Smooth muscle cell (in vitro differentiated cells): Measurements from ENCODE around the gene PEAK3. TPM values are rescaled to one million over a fixed set of nuclear protein-coding genes. Genes with fewer than 3 reads are reported as not detected.

Experiments used
- DNase-seq: peaks from one replicate; lab custom pipeline; 2025; ENCODE audit not compliant: unreplicated experiment; lab: John Stamatoyannopoulos, UW
- H2AFZ ChIP-seq: fragments of 200-600 bp; sonication (generic); 2 replicates; pipeline ENCODE4 v1.6.0; 2016; ENCODE audit warnings: antibody characterized with exemption, low read depth, mild to moderate bottlenecking
- H3F3A ChIP-seq: fragments of 200-600 bp; sonication (generic); 2 replicates; pipeline ENCODE4 v1.6.0; 2017; ENCODE audit warnings: antibody characterized with exemption, low read depth
- H3K27ac ChIP-seq: fragments of 200-600 bp; sonication (generic); 2 replicates; pipeline ENCODE4 v1.5.1; 2016; ENCODE audit warnings: low read depth, mild to moderate bottlenecking
- H3K27me3 ChIP-seq: fragments of 200-600 bp; sonication (generic); 2 replicates; pipeline ENCODE4 v1.6.1; 2016; ENCODE audit warnings: low read depth, mild to moderate bottlenecking
- H3K36me3 ChIP-seq: fragments of 200-600 bp; sonication (generic); 2 replicates; pipeline ENCODE4 v1.5.1; 2016; ENCODE audit warnings: low read depth
- H3K4me1 ChIP-seq: fragments of 200-600 bp; sonication (generic); 2 replicates; pipeline ENCODE4 v1.5.1; 2016; ENCODE audit warnings: low read depth
- H3K4me2 ChIP-seq: fragments of 200-600 bp; sonication (generic); 2 replicates; pipeline ENCODE4 v1.6.0; 2016; ENCODE audit warnings: mild to moderate bottlenecking
- H3K4me3 ChIP-seq: fragments of 200-600 bp; sonication (generic); 2 replicates; pipeline ENCODE4 v1.5.1; 2016; ENCODE audit warnings: mild to moderate bottlenecking
- H3K79me2 ChIP-seq: fragments of 200-600 bp; sonication (generic); 2 replicates; pipeline ENCODE4 v1.6.0; 2016; ENCODE audit warnings: low read depth, mild to moderate bottlenecking
- H3K9ac ChIP-seq: fragments of 200-600 bp; sonication (generic); 2 replicates; pipeline ENCODE4 v1.6.0; 2016; ENCODE audit warnings: low read depth
- H3K9me3 ChIP-seq: fragments of 200-600 bp; sonication (generic); replicated peaks from 2 replicates; pipeline ENCODE4 v1.5.1; 2016; ENCODE audit warnings: low read depth
- H4K20me1 ChIP-seq: fragments of 200-600 bp; sonication (generic); 2 replicates; pipeline ENCODE4 v1.6.0; 2016; ENCODE audit warnings: low read depth
- WGBS: methylation state at CpG from one replicate; pipeline ENCODE4 v1.1.7; 2016; ENCODE audit warnings: low lambda C conversion rate; 5-methylcytosine and 5-hydroxymethylcytosine counted together
- polyA plus RNA-seq: library from polyadenylated mRNA; unstranded; fragments of >200 nt; fragmentation: Nextera tagmentation; extraction: Ambion mirVana; gene quantifications from 2 replicates; pipeline ENCODE4 v1.2.1, GENCODE V29; 2016
- total RNA-seq: library from RNA; depleted of rRNA; stranded (reverse); fragments of >200 nt; gene quantifications from 2 replicates; pipeline ENCODE4 v1.2.3, GENCODE V29; 2014
- TF ChIP-seq, protein P1 (sequence below): fragments of 200-600 bp; sonication (generic); IDR thresholded peaks from 2 replicates; pipeline ENCODE4 v1.5.1; 2017; ENCODE audit warnings: borderline replicate concordance, mild to moderate bottlenecking, antibody characterized with exemption; ENCODE audit not compliant: insufficient read depth, poor library complexity, severe bottlenecking

PEAK3 gene
- total and polyA plus RNA-seq, 2 experiments from 2014 or later: 0.71 TPM; not detected in 1

GRCh38 chr19:2290441-2291184 lies 8.6 kb upstream of the PEAK3 start:
- Histone ChIP-seq H3K9ac (no peak overlapping the region), H2AFZ (no peak overlapping the region), H3K27me3 (peaks cover 77% of the 10 kb centered on the region), H3K4me1 (peaks cover 10% of the 10 kb centered on the region), H3K36me3 (no peaks in the 10 kb centered on the region), H3K79me2 (no peaks in the 10 kb centered on the region), H3K27ac (no peak overlapping the region), H4K20me1 (peaks cover 58% of the 10 kb centered on the region), H3K4me3 (peak overlapping the region; percentile 21), H3K9me3 (no peaks in the 10 kb centered on the region), H3F3A (no peaks in the 10 kb centered on the region), H3K4me2 (peak overlapping the region; percentile 82)
- TF ChIP-seq, protein P1, sequence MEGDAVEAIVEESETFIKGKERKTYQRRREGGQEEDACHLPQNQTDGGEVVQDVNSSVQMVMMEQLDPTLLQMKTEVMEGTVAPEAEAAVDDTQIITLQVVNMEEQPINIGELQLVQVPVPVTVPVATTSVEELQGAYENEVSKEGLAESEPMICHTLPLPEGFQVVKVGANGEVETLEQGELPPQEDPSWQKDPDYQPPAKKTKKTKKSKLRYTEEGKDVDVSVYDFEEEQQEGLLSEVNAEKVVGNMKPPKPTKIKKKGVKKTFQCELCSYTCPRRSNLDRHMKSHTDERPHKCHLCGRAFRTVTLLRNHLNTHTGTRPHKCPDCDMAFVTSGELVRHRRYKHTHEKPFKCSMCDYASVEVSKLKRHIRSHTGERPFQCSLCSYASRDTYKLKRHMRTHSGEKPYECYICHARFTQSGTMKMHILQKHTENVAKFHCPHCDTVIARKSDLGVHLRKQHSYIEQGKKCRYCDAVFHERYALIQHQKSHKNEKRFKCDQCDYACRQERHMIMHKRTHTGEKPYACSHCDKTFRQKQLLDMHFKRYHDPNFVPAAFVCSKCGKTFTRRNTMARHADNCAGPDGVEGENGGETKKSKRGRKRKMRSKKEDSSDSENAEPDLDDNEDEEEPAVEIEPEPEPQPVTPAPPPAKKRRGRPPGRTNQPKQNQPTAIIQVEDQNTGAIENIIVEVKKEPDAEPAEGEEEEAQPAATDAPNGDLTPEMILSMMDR: no peak
- WGBS: 11% methylated on average over 79 of the region's 82 CpGs
- DNase-seq: no peak

- H3K36me3 ChIP-seq: no peaks in the 10 kb centered on the region
- WGBS: 10% methylated on average over 56 of the region's 74 CpGs
- no peaks in the 10 kb centered on the region for H3F3A ChIP-seq
- TF ChIP-seq, protein P1: no peak
- no peaks in the 10 kb centered on the region for H3K79me2 ChIP-seq
- H3K27me3 ChIP-seq: peaks cover 77% of the 10 kb centered on the region
- DNase-seq: no peak
- no peak overlapping the region for H2AFZ ChIP-seq
- H3K9me3 ChIP-seq: no peaks in the 10 kb centered on the region
- no peak overlapping the region for H3K27ac ChIP-seq
- H3K4me2 ChIP-seq: peak overlapping the region; percentile 82
- H3K9ac ChIP-seq: no peak overlapping the region
- H3K4me1 ChIP-seq: peaks cover 10% of the 10 kb centered on the region
- H3K4me3 ChIP-seq: peak overlapping the region; percentile 21
- peaks cover 58% of the 10 kb centered on the region for H4K20me1 ChIP-seq
Observed at GRCh38 chr19:2289714-2290435, 7.9 kb upstream of the PEAK3 start.

GRCh38 chr19:2288818-2289713 lies 7.1 kb upstream of the PEAK3 start:
- no peaks in the 10 kb centered on the region for H3K79me2 ChIP-seq
- TF ChIP-seq, protein P1: no peak
- H3K36me3 ChIP-seq: no peaks in the 10 kb centered on the region
- peaks cover 76% of the 10 kb centered on the region for H3K27me3 ChIP-seq
- H3K4me2 ChIP-seq: no peak overlapping the region
- no peak overlapping the region for H3K9ac ChIP-seq
- H3K9me3 ChIP-seq: no peaks in the 10 kb centered on the region
- no peak for DNase-seq
- H2AFZ ChIP-seq: no peak overlapping the region
- peaks cover 58% of the 10 kb centered on the region for H4K20me1 ChIP-seq
- peaks cover 10% of the 10 kb centered on the region for H3K4me1 ChIP-seq
- H3K27ac ChIP-seq: no peak overlapping the region
- no peaks in the 10 kb centered on the region for H3F3A ChIP-seq
- WGBS: 91% methylated on average over 24 of the region's 28 CpGs
- no peak overlapping the region for H3K4me3 ChIP-seq
